Right lobe of liver (tissue), 6 donors: ENCODE results near the gene TOM1. TPM values are rescaled to one million over a fixed set of nuclear protein-coding genes. Genes with fewer than 3 reads are reported as not detected.
A peak's percentile ranks its signal among the peaks of the same experiment; 100 is the strongest.

Experiments
- ATAC-seq, 4 donors: fragments of 200-7000 bp; cut with Tn5 transposase; one replicate each; pipeline ENCODE4 v1.9.1; 2020; ENCODE audit warnings: mild to moderate bottlenecking in 4 of 4, moderate library complexity in 4 of 4
- DNase-seq, 3 donors: peaks; one replicate each; pipeline ENCODE4 v3.0.0-alpha.2; 2020
- H3K27ac ChIP-seq, 3 donors: fragments of 200-600 bp; one replicate each; pipeline ENCODE4 v1.8.0; 2022
- H3K27me3 ChIP-seq, 2 donors: fragments of 200-600 bp; one replicate each; pipeline ENCODE4 v1.8.0; 2022
- H3K36me3 ChIP-seq, 4 donors: fragments of 200-600 bp; sonication (generic) in 1 of 4; one replicate each; pipeline versions ENCODE4 v1.5.1 to v1.8.0; 2017 to 2022; ENCODE audit warnings: control low read depth in 1 of 4
- H3K4me1 ChIP-seq, 4 donors: fragments of 200-600 bp; sonication (generic) in 1 of 4; one replicate each; pipeline versions ENCODE4 v1.5.1 to v1.8.0; 2017 to 2022; ENCODE audit warnings: control low read depth in 1 of 4
- H3K4me3 ChIP-seq, 3 donors: fragments of 200-600 bp; one replicate each; pipeline ENCODE4 v1.8.0; 2022
- H3K9me3 ChIP-seq, 4 donors: fragments of 200-600 bp; sonication (generic) in 1 of 4; one replicate each; pipeline versions ENCODE4 v1.5.1 to v1.8.0; 2017 to 2022; ENCODE audit warnings: control low read depth in 1 of 4
- CTCF ChIP-seq, 4 donors: fragments of 200-600 bp in 3 of 4; fragments of 450-650 bp in 1 of 4; IDR thresholded peaks; one replicate each; pipeline versions ENCODE4 v1.5.1 to v1.8.0; 2016 to 2022; ENCODE audit warnings: antibody characterized with exemption in 4 of 4, mild to moderate bottlenecking in 2 of 4
- POLR2A ChIP-seq: fragments of 450-650 bp; IDR thresholded peaks from one replicate; pipeline ENCODE4 v1.6.1; 2017; ENCODE audit warnings: antibody characterized with exemption, mild to moderate bottlenecking
- WGBS: methylation state at CpG from one replicate; pipeline ENCODE4 v1.1.6; 2018; ENCODE audit warnings: low coverage, low lambda C conversion rate; ENCODE audit not compliant: insufficient coverage; ENCODE audit errors: missing lambda C conversion rate; 5-methylcytosine and 5-hydroxymethylcytosine counted together
- intact Hi-C, 2 donors: fragments of 100-400 bp; cut with DNase I; formaldehyde crosslinking; loops; one replicate each; pipeline versions ENCODE4 v1.11.2 to v1.14.1; 2022
- total RNA-seq, 6 experiments: library from RNA; depleted of rRNA in 2 of 6; stranded (reverse); fragments of >200 nt in 2 of 6; fragmentation: NEBNext Ultra II Directional in 3 of 6; extraction: Animal tissue kit (Norgen Biotek cat#: 25700) in 3 of 6; gene quantifications; one replicate each; pipeline versions ENCODE4 v1.1.0 to v1.2.4, GENCODE V29; 2016 to 2023
- donor health status: DM: no; HTN: yes; CAD: no.
- donor health status: DM: no; HTN: no; CAD: no.
- donor health status: DM: no; HTN: no; CAD: no.
- donor health status: DM: no; HTN: yes; CAD: no.
- donor health status: DM: no; HTN: yes; CAD: no.

The TOM1 gene
- total RNA-seq, 6 experiments from 2014 or later, result 45.0 to 124 (median 54.0) TPM

- TF ChIP-seq POLR2A (no peak), CTCF (IDR thresholded peaks at IDR 0.05) (no peak)
- DNase-seq, result no peak
- intact Hi-C loops, result no loop called here
- H3K36me3 ChIP-seq, result peaks cover 0 to 44% (median 13%) of the 10 kb centered on the region in 4 donors
- H3K27me3 ChIP-seq, result no peaks in the 10 kb centered on the region
- H3K4me3 ChIP-seq, result no peak overlapping the region
- whole genome bisulfite sequencing, result 89% methylated on average over 14 of the region's 24 CpGs
- H3K27ac ChIP-seq, result no peak overlapping the region
- H3K4me1 ChIP-seq, result peaks cover 0 to 39% (median 19%) of the 10 kb centered on the region in 4 donors
- no peak for ATAC-seq
- H3K9me3 ChIP-seq, result no peaks in the 10 kb centered on the region
Measured at GRCh38 chr22:35318346-35319215, 18.9 kb downstream of the TOM1 start.

- H3K27ac ChIP-seq, result no peak overlapping the region
- DNase-seq, result peak in 1 of 3 donors; percentile 35
Measured at GRCh38 chr22:35319244-35319985, 19.7 kb downstream of the TOM1 start.

GRCh38 chr22:35322126-35322525, 22.4 kb downstream of the TOM1 start:
- TF ChIP-seq POLR2A (no peak), CTCF (IDR thresholded peaks at IDR 0.05) (no peak)
- DNase-seq (peak in 1 of 3 donors; percentile 86), ATAC-seq (peak in 3 of 4 donors; percentile 13 to 78 (median 47))
- Histone ChIP-seq H3K27ac (no peak overlapping the region), H3K4me1 (peaks cover 0 to 9% (median 0%) of the 10 kb centered on the region in 4 donors), H3K9me3 (no peaks in the 10 kb centered on the region), H3K36me3 (peaks cover 0 to 75% (median 36%) of the 10 kb centered on the region in 4 donors), H3K4me3 (no peak overlapping the region), H3K27me3 (no peaks in the 10 kb centered on the region)
- intact Hi-C loops, result no loop called here
- WGBS, result 79% methylated on average over 5 of the region's 10 CpGs

More at GRCh38 chr22:35319244-35319985, 19.7 kb downstream of the TOM1 start:
- WGBS, result no CpG with 5 or more reads among the region's 18 CpGs
- intact Hi-C loops, result no loop called here
- H3K27me3 ChIP-seq, result no peaks in the 10 kb centered on the region
- H3K36me3 ChIP-seq, result peaks cover 0 to 53% (median 20%) of the 10 kb centered on the region in 4 donors
- no peak for TF ChIP-seq POLR2A
- TF ChIP-seq CTCF (IDR thresholded peaks at IDR 0.05), result no peak
- ATAC-seq, result no peak
- no peak overlapping the region for H3K4me3 ChIP-seq
- peaks cover 0 to 33% (median 18%) of the 10 kb centered on the region in 4 donors for H3K4me1 ChIP-seq
- H3K9me3 ChIP-seq, result no peaks in the 10 kb centered on the region

GRCh38 chr22:35322893-35323292, 23.2 kb downstream of the TOM1 start:
- intact Hi-C loops, result no loop called here
- Histone ChIP-seq H3K9me3 (no peaks in the 10 kb centered on the region), H3K27ac (no peak overlapping the region), H3K36me3 (peaks cover 0 to 78% (median 34%) of the 10 kb centered on the region in 4 donors), H3K27me3 (no peaks in the 10 kb centered on the region), H3K4me3 (no peak overlapping the region), H3K4me1 (peaks cover 0 to 12% (median 2%) of the 10 kb centered on the region in 4 donors)
- ATAC-seq, result no peak
- DNase-seq, result no peak
- TF ChIP-seq POLR2A, result no peak
- TF ChIP-seq CTCF (IDR thresholded peaks at IDR 0.05), result no peak
- 90% methylated on average over 4 of the region's 15 CpGs for WGBS
